ENCODE measurements around the gene CBX3. TPM values are rescaled to one million over a fixed set of nuclear protein-coding genes. Genes with fewer than 3 reads are reported as not detected.

Gene CBX3
- total and polyA plus RNA-seq, 2 of the 13 experiments (the other 11 are each of a cell fraction or from before 2014, with no cell fraction given), result 53.9 to 249 TPM

DNA sequence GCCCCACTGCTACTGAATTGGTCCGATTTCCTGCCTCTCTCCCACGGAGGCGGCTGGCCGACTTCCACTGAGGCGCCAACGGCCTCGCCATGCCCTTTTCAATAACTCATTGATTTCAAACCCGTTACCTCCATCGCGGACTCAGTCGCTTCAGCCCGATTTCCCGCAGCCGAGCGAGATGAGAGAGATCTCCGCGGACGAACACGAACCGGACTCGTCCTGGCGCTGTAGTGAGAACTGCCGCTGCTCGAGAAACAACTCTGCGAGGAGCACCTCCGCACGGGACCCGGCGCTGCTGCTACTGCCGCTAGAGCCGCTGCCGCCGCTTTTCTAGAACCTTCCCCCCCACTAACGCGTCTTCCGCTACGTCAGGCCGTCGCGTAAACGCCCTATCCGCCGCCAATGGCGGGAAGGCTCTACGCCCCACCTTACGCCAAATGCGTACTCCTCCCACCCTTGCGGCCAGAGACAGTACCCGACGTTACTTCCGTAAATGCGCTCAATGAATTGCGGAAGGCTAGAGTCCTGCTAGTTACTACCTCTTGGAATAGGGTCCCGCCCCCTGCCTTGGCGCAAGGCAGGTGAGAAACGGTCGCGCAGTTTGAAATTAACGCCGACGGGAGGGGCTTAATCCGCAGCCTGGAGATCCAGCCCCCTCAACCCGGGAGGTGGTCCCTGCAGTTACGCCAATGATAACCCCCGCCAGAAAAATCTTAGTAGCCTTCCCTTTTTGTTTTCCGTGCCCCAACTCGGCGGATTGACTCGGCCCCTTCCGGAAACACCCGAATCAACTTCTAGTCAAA, 900 bp upstream of the CBX3 start, which contains the start of gene HNRNPA2B1 (continued):
- TF ChIP-seq ZNF782 (CRISPR knock-in tag; IDR thresholded peaks at IDR 0.05; ENCODE audit: borderline replicate concordance) (no peak), ZNF652 (CRISPR knock-in tag; IDR thresholded peaks at IDR 0.05; ENCODE audit: borderline replicate concordance, low read depth) (no peak), SP1 (IDR thresholded peaks at IDR 0.05) (no peak), SP1 (CRISPR knock-in tag; IDR thresholded peaks at IDR 0.05) (peak; percentile 69), MED8 (CRISPR knock-in tag; IDR thresholded peaks at IDR 0.05; ENCODE audit: insufficient replicate concordance) (peak; percentile 62), KLF13 (CRISPR knock-in tag; IDR thresholded peaks at IDR 0.05) (no peak), ZBTB1 (CRISPR knock-in tag; IDR thresholded peaks at IDR 0.05; ENCODE audit: borderline replicate concordance) (no peak), NFIC (IDR thresholded peaks at IDR 0.05; ENCODE audit: low read length) (peak; percentile 15; the same call in 1 of the 2 replicates), ZNF740 (CRISPR knock-in tag; IDR thresholded peaks at IDR 0.05) (peak; percentile 99), ZNF780A (CRISPR knock-in tag; IDR thresholded peaks at IDR 0.05) (peak; percentile 77; the same call in 1 of the 2 replicates), AKAP8 (CRISPR knock-in tag; IDR thresholded peaks at IDR 0.05) (no peak), ZNF737 (CRISPR knock-in tag; IDR thresholded peaks at IDR 0.05; ENCODE audit: borderline replicate concordance) (0 out of 2 replicates have a peak, but pooled peaks have one; percentile 82), GATAD2A (CRISPR knock-in tag; IDR thresholded peaks at IDR 0.05) (peak; percentile 14; the same call in 1 of the 2 replicates), YEATS4 (CRISPR knock-in tag; IDR thresholded peaks at IDR 0.05; ENCODE audit: borderline replicate concordance) (no peak; the same call in 1 of the 2 replicates), DRAP1 (CRISPR knock-in tag; IDR thresholded peaks at IDR 0.05) (peak; percentile 100), NFRKB (IDR thresholded peaks at IDR 0.05) (no peak), FLYWCH1 (CRISPR knock-in tag; IDR thresholded peaks at IDR 0.05) (peak; percentile 88), ZBTB3 (CRISPR knock-in tag; IDR thresholded peaks at IDR 0.05; ENCODE audit: borderline replicate concordance, low read depth) (no peak), ZNF567 (CRISPR knock-in tag; IDR thresholded peaks at IDR 0.05; ENCODE audit: borderline replicate concordance) (no peak), HNRNPK (IDR thresholded peaks at IDR 0.05; ENCODE audit: low read depth, low read length, poor library complexity, severe bottlenecking) (no peak), ZNF883 (CRISPR knock-in tag; IDR thresholded peaks at IDR 0.05; ENCODE audit: not compliant biosample characterization) (peak; percentile 72), TOE1 (CRISPR knock-in tag; IDR thresholded peaks at IDR 0.05) (no peak), ZFP91 (CRISPR knock-in tag; IDR thresholded peaks at IDR 0.05; ENCODE audit: borderline replicate concordance) (0 out of 2 replicates have a peak, but pooled peaks have one; percentile 39), ZSCAN12 (CRISPR knock-in tag; IDR thresholded peaks at IDR 0.05) (peak; percentile 80; the same call in 1 of the 2 replicates), ZNF232 (CRISPR knock-in tag; IDR thresholded peaks at IDR 0.05; ENCODE audit: borderline replicate concordance) (peak; percentile 90), ZSCAN29 (CRISPR knock-in tag; conservative IDR thresholded peaks at IDR 0.05) (no peak)

All from HepG2 (cell line).